ENCODE data around the gene ODAD2. TPM values are rescaled to one million over a fixed set of nuclear protein-coding genes. Genes with fewer than 3 reads are reported as not detected.
"Not testable (repeated sequence)": the region's sequence is repeated elsewhere in the genome, so short reads cannot be mapped to it uniquely, and the experiment has no call there.

ODAD2 gene
- total RNA-seq, 2 donors from 2014 or later, result 0.66 TPM; not detected in 1

GRCh38 chr10:27914888-27915287 is 84.0 kb downstream of the ODAD2 start:
- H3K27ac ChIP-seq, result no peak overlapping the region
- H3K4me3 ChIP-seq, result no peak overlapping the region
- no peaks in the 10 kb centered on the region for H3K9me3 ChIP-seq
- H3K27me3 ChIP-seq, result no peaks in the 10 kb centered on the region
- WGBS, 2 donors, result 86 to 88% methylated on average over 3 of the region's 3 CpGs
- ATAC-seq (no peak), DNase-seq (no peak)
- intact Hi-C loops (cut with DNase I), result no loop called here
- no peak for TF ChIP-seq CTCF (IDR thresholded peaks at IDR 0.05)
- TF ChIP-seq POLR2A (IDR thresholded peaks at IDR 0.05), result no peak
- no peaks in the 10 kb centered on the region for H3K4me1 ChIP-seq
- no peaks in the 10 kb centered on the region for H3K36me3 ChIP-seq (replicated peaks in 1 of 2; ENCODE audit: insufficient read depth in 1 of 2, low read depth in 2 of 2)

- TF ChIP-seq POLR2A (IDR thresholded peaks at IDR 0.05) (no peak), CTCF (IDR thresholded peaks at IDR 0.05) (no peak)
- H3K36me3 ChIP-seq (replicated peaks in 1 of 2; ENCODE audit: insufficient read depth in 1 of 2, low read depth in 2 of 2), result no peaks in the 10 kb centered on the region
- no peak overlapping the region for H3K27ac ChIP-seq
- H3K9me3 ChIP-seq, result no peaks in the 10 kb centered on the region
- intact Hi-C loops (cut with DNase I), result no loop called here
- ATAC-seq (no peak), DNase-seq (no peak)
- 39 to 44% methylated on average over 3 of the region's 3 CpGs for WGBS, 2 donors
- H3K27me3 ChIP-seq, result peaks cover 0 to 3% of the 10 kb centered on the region in 2 donors
- no peaks in the 10 kb centered on the region for H3K4me1 ChIP-seq
- no peak overlapping the region for H3K4me3 ChIP-seq
Measured at GRCh38 chr10:27912231-27912630, 86.6 kb downstream of the ODAD2 start.

GRCh38 chr10:27911539-27911938 is 87.3 kb downstream of the ODAD2 start:
- H3K9me3 ChIP-seq, result no peaks in the 10 kb centered on the region
- H3K36me3 ChIP-seq (replicated peaks in 1 of 2; ENCODE audit: insufficient read depth in 1 of 2, low read depth in 2 of 2), result no peaks in the 10 kb centered on the region
- no peak for ATAC-seq
- no peak for TF ChIP-seq CTCF (IDR thresholded peaks at IDR 0.05)
- TF ChIP-seq POLR2A (IDR thresholded peaks at IDR 0.05), result no peak
- no peaks in the 10 kb centered on the region for H3K4me1 ChIP-seq
- no peak overlapping the region for H3K27ac ChIP-seq
- 49 to 52% methylated on average over 4 of the region's 4 CpGs for WGBS, 2 donors
- peaks cover 0 to 3% of the 10 kb centered on the region in 2 donors for H3K27me3 ChIP-seq
- intact Hi-C loops (cut with DNase I), result no loop called here
- H3K4me3 ChIP-seq, result no peak overlapping the region
- no peak for DNase-seq

GRCh38 chr10:27911011-27911410 is 87.9 kb downstream of the ODAD2 start:
- intact Hi-C loops (cut with DNase I), result no loop called here
- Histone ChIP-seq H3K36me3 (replicated peaks in 1 of 2; ENCODE audit: insufficient read depth in 1 of 2, low read depth in 2 of 2) (no peaks in the 10 kb centered on the region), H3K27ac (no peak overlapping the region), H3K27me3 (peaks cover 0 to 3% of the 10 kb centered on the region in 2 donors), H3K9me3 (no peaks in the 10 kb centered on the region), H3K4me1 (no peaks in the 10 kb centered on the region), H3K4me3 (no peak overlapping the region)
- ATAC-seq (no peak), DNase-seq (no peak)
- WGBS, 2 donors, result 64 to 68% methylated on average over 9 of the region's 9 CpGs
- TF ChIP-seq POLR2A (IDR thresholded peaks at IDR 0.05), result no peak
- no peak for TF ChIP-seq CTCF (IDR thresholded peaks at IDR 0.05)

- H3K4me1 ChIP-seq, result no peaks in the 10 kb centered on the region
- H3K27ac ChIP-seq, result no peak overlapping the region
- H3K9me3 ChIP-seq, result no peaks in the 10 kb centered on the region
- H3K36me3 ChIP-seq (replicated peaks in 1 of 2; ENCODE audit: insufficient read depth in 1 of 2, low read depth in 2 of 2), result no peaks in the 10 kb centered on the region
- ATAC-seq (no peak), DNase-seq (no peak)
- WGBS, 2 donors, result 23 to 59% methylated on average over 3 of the region's 3 CpGs
- peaks cover 0 to 3% of the 10 kb centered on the region in 2 donors for H3K27me3 ChIP-seq
- TF ChIP-seq POLR2A (IDR thresholded peaks at IDR 0.05) (no peak), CTCF (IDR thresholded peaks at IDR 0.05) (no peak)
- no peak overlapping the region for H3K4me3 ChIP-seq
- intact Hi-C loops (cut with DNase I), result no loop called here
Measured at GRCh38 chr10:27908231-27908630, 90.6 kb downstream of the ODAD2 start.

- ATAC-seq; H3K9me3 ChIP-seq; H3K27me3 ChIP-seq; H3K27ac ChIP-seq; intact Hi-C loops (cut with DNase I); H3K4me1 ChIP-seq; H3K4me3 ChIP-seq; H3K36me3 ChIP-seq (replicated peaks in 1 of 2; ENCODE audit: insufficient read depth in 1 of 2, low read depth in 2 of 2): not testable (repeated sequence)
- 18 to 22% methylated on average over 5 to 6 of the region's 6 CpGs for WGBS, 2 donors
- DNase-seq, result peak; percentile 14 to 43 (median 32)
Measured at GRCh38 chr10:27899485-27899884, 99.4 kb downstream of the ODAD2 start.

Measured in body of pancreas (tissue), 4 donors.